ENCODE results near the gene RAB11FIP4. TPM values are rescaled to one million over a fixed set of nuclear protein-coding genes. Genes with fewer than 3 reads are reported as not detected.

Gene RAB11FIP4
- polyA plus RNA-seq, 1 of the 3 experiments (the other 2 are of a cell fraction) = 9.4 TPM

- TF ChIP-seq USF2 (IDR thresholded peaks at IDR 0.05; ENCODE audit: borderline replicate concordance, low read depth, low read length) (no peak), CHD2 (IDR thresholded peaks at IDR 0.05; ENCODE audit: low read length, partially characterized antibody) (no peak)
Observed at GRCh38 chr17:31398381-31399311, 7.2 kb downstream of the RAB11FIP4 start (continued).

GRCh38 chr17:31400481-31400950 lies 9.0 kb downstream of the RAB11FIP4 start:
- DNase-seq = no peak
- peaks cover 0 to 23% of the 10 kb centered on the region in 2 experiments; a peak in 1 of 4 replicates for H3K4me1 ChIP-seq (ENCODE audit: control insufficient read depth in 1 of 2, insufficient read depth in 2 of 2, low read depth in 1 of 2, low read length in 1 of 2)
- H4K20me1 ChIP-seq (ENCODE audit: insufficient read depth) = no peaks in the 10 kb centered on the region
- no peak overlapping the region for H3K4me3 ChIP-seq (ENCODE audit: low read depth in 2 of 2, low read length in 1 of 2)
- H3K79me2 ChIP-seq (ENCODE audit: insufficient read depth) = no peaks in the 10 kb centered on the region
- no peaks in the 10 kb centered on the region for H3K9me2 ChIP-seq
- 71% methylated on average over 7 of the region's 11 CpGs for WGBS (ENCODE audit: low lambda C conversion rate)
- H3F3A ChIP-seq (replicated peaks; ENCODE audit: insufficient read depth) = no peaks in the 10 kb centered on the region
- no peaks in the 10 kb centered on the region for H3K27me3 ChIP-seq (ENCODE audit: insufficient read depth)
- no peaks in the 10 kb centered on the region for H3K9me3 ChIP-seq
- POLR2A ChIA-PET = no interaction called here
- H3K27ac ChIP-seq (ENCODE audit: low read depth in 2 of 2, low read length in 1 of 2) = no peak overlapping the region
- no peaks in the 10 kb centered on the region for H3K36me3 ChIP-seq (replicated peaks in 1 of 2; ENCODE audit: control insufficient read depth in 1 of 2, insufficient read depth in 2 of 2, low read length in 1 of 2)
- CTCF ChIA-PET = no interaction called here
- no peak overlapping the region for H2AFZ ChIP-seq (ENCODE audit: low read depth)
- H3K9ac ChIP-seq = no peak overlapping the region
- TF ChIP-seq EZH2phosphoT487 (IDR thresholded peaks at IDR 0.05; ENCODE audit: borderline replicate concordance, low read depth) (no peak), FOXJ3 (CRISPR knock-in tag; IDR thresholded peaks at IDR 0.05) (no peak), MXI1 (IDR thresholded peaks at IDR 0.05; ENCODE audit: low read depth, low read length) (no peak), PBX3 (IDR thresholded peaks at IDR 0.05) (no peak), SIN3A (IDR thresholded peaks at IDR 0.05; ENCODE audit: borderline replicate concordance, low read depth, low read length) (no peak), NFIC (IDR thresholded peaks at IDR 0.05; ENCODE audit: borderline replicate concordance) (no peak), MAX (IDR thresholded peaks at IDR 0.05; ENCODE audit: low read depth) (no peak), ELF1 (IDR thresholded peaks at IDR 0.05) (no peak), REST (IDR thresholded peaks at IDR 0.05; ENCODE audit: low read depth, low read length) (no peak), TAF1 (IDR thresholded peaks at IDR 0.05; ENCODE audit: borderline replicate concordance, low read depth, low read length) (no peak), CTCF (IDR thresholded peaks at IDR 0.05) (no peak), JUND (IDR thresholded peaks at IDR 0.05) (no peak), NRF1 (IDR thresholded peaks at IDR 0.05; ENCODE audit: low read depth, low read length) (no peak), YY1 (IDR thresholded peaks at IDR 0.05; ENCODE audit: low read depth) (no peak), FOSL2 (IDR thresholded peaks at IDR 0.05; ENCODE audit: borderline replicate concordance, low read depth) (no peak)
- no peak overlapping the region for H3K4me2 ChIP-seq
